PC-9 (cell line): ENCODE results near the gene MORN4.

Experiments used
- EZH2 ChIP-seq: fragments of 200-600 bp; sonication (generic); IDR thresholded peaks from 2 replicates; pipeline ENCODE4 v1.8.0; 2017; ENCODE audit warnings: antibody characterized with exemption, low read depth
- TF ChIP-seq, protein P1 (sequence below): fragments of 200-600 bp; sonication (generic); conservative IDR thresholded peaks from 2 replicates; pipeline ENCODE4 v1.6.1; 2017; ENCODE audit warnings: mixed run types, antibody characterized with exemption, mild to moderate bottlenecking, moderate library complexity

DNA sequence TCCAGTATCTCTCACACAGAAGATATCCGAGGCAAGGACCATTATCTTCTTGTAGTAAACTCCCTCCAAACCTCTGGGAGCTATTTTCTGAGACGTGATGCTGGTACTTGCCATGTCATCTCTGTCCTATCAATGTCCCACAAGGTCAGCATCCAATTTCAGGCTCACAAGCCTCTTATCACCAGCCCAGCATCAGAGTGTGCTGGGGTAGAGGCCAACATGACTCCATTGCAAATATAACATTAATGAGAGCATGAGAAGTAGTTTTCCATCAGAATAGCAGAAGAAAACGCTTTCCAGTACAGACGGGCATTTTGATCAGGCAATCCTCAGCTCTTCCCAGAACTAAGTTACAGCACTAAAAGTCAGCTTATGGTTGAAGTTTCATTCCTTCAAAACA lies 5.6 kb downstream of the MORN4 start:
- TF ChIP-seq, protein P1, sequence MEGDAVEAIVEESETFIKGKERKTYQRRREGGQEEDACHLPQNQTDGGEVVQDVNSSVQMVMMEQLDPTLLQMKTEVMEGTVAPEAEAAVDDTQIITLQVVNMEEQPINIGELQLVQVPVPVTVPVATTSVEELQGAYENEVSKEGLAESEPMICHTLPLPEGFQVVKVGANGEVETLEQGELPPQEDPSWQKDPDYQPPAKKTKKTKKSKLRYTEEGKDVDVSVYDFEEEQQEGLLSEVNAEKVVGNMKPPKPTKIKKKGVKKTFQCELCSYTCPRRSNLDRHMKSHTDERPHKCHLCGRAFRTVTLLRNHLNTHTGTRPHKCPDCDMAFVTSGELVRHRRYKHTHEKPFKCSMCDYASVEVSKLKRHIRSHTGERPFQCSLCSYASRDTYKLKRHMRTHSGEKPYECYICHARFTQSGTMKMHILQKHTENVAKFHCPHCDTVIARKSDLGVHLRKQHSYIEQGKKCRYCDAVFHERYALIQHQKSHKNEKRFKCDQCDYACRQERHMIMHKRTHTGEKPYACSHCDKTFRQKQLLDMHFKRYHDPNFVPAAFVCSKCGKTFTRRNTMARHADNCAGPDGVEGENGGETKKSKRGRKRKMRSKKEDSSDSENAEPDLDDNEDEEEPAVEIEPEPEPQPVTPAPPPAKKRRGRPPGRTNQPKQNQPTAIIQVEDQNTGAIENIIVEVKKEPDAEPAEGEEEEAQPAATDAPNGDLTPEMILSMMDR: no peak
- no peak for TF ChIP-seq EZH2
